Pulmonary artery endothelial cell (primary cell): ENCODE data around the gene GSTM1. TPM values are rescaled to one million over a fixed set of nuclear protein-coding genes. Genes with fewer than 3 reads are reported as not detected.
"Not testable (repeated sequence)": the region's sequence is repeated elsewhere in the genome, so short reads cannot be mapped to it uniquely, and the experiment has no call there.

Experiments used
- DNase-seq: peaks from one replicate; pipeline ENCODE4 v3.0.0-alpha.2; 2011; ENCODE audit warnings: low read depth, low spot score
- total RNA-seq: library from RNA; depleted of rRNA; stranded (reverse); fragments of >200 nt; gene quantifications from 2 replicates; pipeline ENCODE4 v1.2.3, GENCODE V29; 2014

The GSTM1 gene
- total RNA-seq, 1 donor from 2014 or later = not detected

DNA sequence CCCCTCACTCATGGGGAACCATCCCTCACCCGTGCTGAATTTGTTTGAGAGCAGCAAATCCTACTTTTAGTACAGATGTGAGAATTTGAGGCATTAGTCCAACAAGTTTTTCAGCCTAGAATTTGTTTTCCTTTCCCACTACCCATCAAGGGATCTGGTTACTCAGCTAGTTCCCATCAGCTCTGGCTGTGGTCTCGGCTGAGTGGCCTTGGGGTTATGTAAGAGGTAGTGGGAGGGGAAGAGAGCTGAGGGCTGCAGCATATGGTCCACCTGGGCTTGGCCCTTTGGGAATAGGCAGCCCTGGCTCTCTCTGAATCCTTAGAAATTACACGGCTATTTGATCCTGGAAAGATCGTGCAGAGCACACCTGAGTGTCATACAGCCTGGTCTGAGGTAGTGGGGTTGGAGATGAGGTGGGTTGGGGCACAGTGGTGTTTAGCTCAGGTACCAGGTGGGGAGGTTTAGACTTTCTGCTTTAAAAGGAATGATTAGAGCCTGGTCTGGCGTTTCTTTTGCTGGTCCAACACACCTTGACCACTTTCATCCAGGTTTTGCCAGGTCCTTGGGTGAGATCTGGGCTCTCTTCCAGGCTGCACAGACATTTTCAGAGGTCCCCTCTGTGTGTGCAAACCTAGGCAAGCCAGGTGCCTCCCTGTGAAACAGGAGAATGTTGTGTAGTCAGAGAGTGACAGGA, 27.5 kb upstream of the GSTM1 start:
- no peak for DNase-seq

DNA sequence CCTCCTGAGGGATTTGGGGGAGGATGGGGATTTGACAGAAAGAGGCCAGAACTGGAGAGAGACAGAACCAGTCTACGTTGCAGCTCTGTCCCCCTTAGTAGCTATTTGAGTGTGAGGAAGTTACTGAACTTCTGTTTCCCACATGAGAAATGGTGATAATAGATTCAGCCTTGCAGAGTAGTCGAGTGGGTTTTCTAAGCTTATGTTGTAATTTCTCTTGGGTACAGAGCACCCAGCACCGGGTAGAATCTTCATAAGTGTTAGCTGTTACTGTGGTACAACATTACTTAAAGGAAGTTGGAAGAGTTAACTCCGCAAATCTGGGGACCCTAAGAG, 27.0 kb upstream of the GSTM1 start:
- DNase-seq = not testable (repeated sequence)

DNA sequence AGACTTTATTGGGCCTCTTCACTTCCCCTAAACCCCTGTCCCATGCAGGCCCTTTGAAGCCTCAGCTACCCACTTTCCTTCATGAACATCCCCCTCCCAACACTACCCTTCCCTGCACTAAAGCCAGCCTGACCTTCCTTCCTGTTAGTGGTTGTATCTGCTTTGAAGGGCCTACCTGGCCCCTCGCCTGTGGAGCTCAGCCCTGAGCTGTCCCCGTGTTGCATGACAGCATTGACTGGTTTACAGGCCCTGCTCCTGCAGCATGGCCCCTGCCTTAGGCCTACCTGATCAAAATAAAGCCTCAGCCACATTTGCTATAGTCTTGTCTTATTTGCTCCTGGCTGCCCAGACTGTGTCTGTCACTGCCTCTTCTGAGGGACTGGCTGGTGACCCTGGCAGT, 26.2 kb upstream of the GSTM1 start:
- no peak for DNase-seq

DNA sequence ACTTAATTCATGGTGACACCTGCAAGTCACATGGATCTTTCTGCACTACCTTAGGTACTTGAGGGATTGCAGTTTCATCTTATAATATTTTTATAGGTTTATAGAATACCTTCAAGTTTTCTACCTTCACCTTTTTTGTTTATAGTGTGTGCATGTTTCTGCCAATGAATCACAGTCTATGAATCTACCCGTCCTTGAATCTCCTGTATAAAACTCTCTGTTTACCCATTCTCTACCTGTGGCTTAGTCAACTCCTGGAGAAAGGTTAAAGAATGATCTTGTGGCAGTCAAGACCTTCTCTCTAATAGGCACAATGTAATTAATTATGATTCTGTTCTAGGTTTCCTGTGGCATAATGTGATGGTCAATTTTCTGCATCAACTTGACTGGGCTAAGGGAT, 22.9 kb upstream of the GSTM1 start:
- DNase-seq = no peak

DNA sequence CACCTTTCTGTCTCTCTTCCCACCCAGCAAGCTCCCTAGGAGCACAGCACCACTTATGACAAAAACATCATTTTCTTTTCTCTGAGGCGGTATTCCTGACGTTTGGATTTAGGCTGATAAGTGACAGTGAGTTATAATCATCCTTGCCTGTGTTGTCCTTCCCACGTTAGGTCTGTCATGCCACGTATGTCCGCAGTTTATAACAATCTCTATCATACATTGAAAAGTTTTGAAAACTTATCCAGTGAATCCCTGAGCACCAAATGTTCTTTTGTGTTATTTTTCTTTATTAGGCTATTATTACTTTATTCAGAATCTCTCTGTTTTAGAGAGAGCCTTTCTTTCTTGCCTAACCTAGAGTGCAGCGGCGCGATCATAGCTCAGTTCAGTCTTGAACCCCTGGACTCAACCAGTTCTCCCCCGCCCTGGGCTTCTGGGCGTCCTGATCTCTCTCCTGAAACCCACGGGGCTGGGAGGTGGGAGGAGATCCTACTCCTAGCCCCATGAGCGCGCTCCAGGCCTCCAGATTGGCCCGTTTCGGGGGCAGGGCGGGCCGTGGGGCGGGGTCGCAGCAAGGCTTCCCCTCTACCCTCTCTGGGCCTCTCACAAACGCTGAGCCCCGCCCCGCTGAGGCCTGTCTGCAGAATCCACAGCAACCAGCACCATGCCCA, 20.0 kb upstream of the GSTM1 start, which contains the start of gene GSTM2:
Gene GSTM2 (plus strand): TSS at position 606 of the 671 bp plus-strand sequence. CDS start 59 bp downstream, at position 665.
- DNase-seq = no peak

DNA sequence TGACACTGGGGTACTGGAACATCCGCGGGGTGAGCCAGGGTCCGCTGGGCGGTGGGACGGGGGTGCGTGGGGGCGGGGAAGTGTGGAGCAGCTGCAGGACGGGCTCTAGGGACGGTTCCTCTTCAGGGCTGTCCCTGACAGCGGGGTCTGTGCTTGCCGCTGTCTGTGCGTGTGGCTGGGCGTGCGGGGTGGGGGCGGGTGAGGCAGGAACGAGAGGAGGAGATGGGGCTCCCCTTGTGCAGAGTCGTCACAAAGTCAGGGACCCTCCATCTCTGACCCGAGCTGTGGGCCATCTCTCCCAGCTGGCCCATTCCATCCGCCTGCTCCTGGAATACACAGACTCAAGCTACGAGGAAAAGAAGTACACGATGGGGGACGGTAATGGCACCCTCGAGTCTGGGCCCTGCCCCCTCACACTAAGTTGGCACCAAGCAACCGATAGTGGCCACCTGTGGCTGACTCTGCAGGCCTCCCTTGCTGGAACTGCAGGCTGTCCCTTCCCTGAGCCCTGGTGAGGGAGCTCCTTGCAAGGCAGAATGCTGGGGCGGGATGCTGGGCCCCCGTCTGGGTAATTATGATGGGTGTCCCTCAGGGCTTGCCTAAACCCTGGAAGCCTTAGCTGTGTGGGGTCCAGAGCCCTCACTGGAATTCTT, 19.4 kb upstream of the GSTM1 start:
- no peak for DNase-seq

DNA sequence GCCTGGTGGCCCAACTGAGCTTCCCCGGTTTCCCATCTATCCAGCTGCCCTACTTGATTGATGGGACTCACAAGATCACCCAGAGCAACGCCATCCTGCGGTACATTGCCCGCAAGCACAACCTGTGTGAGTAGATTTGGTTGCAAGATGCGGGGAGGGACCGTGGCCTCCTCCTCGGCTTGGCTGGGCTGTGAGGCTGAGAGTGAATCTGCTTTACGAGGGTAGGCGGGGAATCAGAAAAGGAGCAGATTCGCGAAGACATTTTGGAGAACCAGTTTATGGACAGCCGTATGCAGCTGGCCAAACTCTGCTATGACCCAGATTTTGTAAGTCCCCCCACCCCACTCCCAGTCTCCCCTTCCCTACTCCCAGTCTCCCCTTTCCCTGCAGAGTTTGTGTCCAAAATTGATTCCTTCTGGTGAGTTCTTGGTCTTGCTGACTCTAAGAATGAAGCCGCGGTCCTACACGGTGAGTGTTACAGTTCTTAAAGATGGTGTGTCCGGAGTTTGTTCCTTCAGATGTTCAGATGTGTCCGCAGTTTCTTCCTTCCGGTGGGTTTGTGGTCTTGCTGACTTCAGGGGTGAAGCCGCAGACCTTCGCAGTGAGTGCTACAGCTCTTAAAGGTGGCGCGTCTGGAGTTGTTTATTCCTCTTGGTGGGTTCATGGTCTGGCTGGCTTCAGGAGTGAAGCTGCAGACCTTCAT, 18.2 kb upstream of the GSTM1 start:
- no peak for DNase-seq

DNA sequence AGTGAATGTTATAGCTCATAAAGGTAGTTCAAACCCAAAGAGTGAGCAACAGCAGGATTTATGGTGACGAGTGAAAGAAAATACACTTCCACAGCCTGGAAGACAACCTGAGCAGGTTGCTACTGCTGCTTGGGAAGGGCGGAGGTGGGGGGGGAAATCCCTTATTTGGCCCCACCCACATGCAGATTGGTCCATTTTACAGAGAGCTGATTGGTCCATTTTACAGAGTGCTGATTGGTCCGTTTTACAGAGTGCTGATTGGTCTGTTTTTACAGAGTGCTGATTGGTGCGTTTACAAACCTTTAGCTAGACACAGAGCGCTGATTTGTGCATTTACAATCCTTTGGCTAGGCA, 17.7 kb upstream of the GSTM1 start:
- DNase-seq = not testable (repeated sequence)

DNA sequence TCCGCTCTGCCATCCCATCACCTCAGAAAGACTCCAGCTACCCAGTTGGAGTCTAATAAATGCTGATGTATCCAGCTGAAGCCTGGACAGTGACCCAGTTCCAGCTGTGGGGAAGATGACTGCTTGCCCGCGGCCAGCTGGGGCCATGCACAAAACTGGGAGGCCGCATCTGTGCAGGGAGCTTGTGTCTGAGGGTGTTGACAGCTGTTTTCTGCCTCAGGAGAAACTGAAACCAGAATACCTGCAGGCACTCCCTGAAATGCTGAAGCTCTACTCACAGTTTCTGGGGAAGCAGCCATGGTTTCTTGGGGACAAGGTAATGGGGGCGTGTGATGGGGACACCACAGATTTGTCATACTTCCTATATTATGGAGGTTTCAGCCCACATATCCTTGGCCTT, 16.6 kb upstream of the GSTM1 start:
- DNase-seq = no peak

DNA sequence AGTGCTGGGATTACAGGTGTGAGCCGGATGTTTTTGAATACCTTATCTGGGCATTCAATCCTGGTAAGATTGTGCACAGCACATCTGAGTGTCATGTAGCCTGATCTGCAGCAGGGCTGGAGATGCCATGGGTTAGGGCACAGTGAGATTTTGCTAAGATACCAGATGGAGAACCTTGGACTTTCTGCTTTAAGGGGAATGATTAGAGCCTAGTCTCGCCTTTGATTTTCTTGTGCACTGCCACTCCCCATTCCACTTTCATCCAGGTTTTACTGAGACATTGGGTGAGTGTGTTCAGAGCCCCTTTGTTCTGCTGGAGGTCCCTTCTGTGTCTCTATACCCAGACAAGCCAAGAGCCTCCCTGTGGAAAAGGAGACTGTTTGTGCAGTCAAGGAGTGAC, 13.8 kb upstream of the GSTM1 start:
- DNase-seq = not testable (repeated sequence)

DNA sequence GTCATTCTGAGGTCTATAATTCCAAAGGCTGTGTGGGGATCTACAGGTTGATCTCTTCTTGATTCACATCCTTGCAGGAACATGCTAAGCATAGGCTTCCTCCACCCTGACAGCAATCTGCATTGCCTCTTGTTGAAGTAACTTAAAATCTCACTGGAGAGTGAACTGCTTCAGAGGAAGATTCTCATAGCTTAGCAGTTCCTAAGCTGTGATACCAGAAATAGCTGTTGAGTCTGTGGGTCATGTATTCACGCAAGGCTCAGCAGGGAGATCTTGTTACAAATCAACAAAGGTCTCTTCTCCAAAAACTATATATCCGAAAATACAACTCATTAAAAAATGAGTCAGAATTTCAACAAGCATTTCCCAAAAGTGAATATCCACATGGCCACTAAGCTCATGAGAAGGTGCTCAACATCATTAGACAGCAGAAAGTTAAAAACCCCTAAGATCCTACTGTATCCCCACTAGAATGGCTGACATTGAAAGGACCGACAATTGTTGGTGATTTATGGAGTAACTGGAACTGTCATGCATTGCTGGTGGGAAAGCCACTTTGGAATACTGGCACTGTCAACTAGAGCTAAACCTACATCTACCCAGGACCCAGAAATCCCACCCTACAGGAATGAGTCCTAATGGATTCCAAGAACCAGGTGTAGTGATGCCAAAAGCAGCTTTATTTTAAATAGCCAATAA, 10.8 kb upstream of the GSTM1 start:
- not testable (repeated sequence) for DNase-seq

DNA sequence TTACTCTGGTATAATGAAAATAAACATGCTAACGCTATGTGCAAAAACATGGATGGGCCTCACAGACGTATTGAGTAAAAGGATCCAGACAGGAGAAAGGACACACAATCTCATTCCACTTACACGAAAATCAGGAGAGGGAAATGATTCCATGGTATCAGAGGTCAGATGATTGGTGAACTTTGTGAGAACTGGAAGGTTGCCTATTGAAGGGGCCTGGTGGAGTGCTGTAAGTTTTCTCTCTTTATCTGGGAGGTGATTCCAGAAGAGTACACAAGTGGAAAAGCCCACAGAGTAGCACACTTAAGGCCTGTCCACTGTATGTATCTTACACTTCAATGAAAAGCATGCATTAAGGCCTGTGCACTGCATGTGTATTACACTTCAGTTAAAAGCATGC, 10.2 kb upstream of the GSTM1 start:
- no peak for DNase-seq

DNA sequence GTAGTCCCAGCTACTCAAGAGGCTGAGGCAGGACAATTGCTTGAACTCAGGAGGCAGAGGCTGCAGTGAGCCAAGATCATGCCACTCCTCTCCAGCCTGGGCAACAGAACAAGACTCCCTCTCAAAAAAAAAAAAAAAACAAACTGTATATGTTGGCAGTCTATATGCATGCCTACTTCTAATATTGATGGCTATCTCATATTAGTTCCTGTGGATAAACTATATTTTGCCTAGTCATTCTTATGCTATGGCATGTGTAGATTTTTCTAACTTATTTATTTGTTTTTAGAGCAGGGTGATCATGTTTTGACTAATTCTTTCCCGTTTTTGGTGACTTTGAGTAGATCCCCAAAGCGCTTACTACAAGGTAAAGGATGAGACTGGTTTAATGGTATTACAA, 9.0 kb upstream of the GSTM1 start:
- DNase-seq = not testable (repeated sequence)

DNA sequence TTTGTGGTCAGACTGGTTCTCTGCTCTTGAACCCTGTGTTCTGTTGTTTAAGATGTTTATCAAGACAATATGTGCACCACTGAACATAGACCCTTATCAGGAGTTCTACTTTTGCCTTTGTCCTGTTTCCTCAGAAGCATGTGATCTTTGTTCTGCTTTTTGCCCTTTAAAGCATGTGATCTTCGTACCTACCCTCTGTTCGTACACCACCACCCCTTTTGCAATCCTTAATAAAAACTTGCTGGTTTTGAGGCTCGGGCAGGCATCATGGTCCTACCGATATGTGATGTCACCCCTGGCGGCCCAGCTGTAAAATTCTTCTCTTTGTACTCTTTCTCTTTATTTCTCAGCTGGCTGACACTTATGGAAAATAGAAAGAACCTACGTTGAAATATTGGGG, 2.8 kb upstream of the GSTM1 start:
- DNase-seq = not testable (repeated sequence)

DNA sequence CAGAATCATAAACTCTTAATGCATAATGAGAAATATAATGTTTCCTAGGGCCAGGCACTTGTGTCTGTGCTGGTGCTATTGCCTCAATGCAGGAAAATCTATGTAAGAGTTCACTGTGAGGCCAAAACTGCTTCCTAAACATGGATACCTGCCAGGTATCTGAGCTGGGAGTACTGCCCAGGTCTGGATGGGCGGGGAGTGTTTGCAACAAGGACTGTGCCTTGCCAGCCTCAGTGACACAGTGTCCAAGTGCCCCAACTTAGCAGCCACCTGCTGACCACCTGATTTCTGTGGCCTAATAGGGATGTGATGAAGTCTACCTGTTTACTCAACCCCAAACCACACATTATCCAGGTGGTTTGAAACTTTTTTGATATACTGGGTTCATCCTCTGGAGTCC, 2.2 kb upstream of the GSTM1 start:
- DNase-seq = not testable (repeated sequence)

DNA sequence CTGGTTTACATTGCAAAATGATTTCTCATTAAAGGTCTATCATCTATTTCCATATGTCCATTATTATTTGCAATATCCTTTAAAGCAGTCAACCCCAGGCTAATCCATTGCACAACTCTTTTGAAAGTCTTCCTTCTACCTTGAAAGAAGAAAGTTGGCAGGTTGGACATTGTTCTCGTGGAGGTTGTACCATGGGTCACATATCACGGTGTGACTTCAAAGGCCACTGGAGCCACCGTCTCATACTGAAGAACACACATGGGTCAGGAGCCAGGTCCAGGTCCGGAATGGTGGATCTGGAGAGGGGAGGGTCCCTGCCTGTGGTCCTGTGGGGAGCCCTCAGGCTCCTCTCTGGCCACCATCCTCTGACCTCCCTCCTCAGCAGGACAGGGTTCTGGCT, 1.7 kb upstream of the GSTM1 start:
- not testable (repeated sequence) for DNase-seq

DNA sequence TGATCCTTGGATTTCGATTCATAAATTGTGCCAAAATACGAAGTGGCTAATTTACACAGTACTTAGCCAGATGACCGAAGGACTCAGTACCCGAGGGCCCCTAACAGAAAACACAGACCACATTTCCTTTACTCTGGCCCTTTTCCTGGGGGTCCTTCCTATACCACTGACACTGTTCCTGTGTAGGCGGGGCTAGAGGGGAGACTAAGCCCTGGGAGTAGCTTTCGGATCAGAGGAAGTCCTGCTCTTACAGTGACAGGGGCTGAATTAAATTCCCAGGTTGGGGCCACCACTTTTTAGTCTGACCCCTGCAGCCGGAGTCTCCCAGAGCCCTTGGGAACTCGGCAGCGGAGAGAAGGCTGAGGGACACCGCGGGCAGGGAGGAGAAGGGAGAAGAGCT, 508 bp upstream of the GSTM1 start:
- not testable (repeated sequence) for DNase-seq

DNA sequence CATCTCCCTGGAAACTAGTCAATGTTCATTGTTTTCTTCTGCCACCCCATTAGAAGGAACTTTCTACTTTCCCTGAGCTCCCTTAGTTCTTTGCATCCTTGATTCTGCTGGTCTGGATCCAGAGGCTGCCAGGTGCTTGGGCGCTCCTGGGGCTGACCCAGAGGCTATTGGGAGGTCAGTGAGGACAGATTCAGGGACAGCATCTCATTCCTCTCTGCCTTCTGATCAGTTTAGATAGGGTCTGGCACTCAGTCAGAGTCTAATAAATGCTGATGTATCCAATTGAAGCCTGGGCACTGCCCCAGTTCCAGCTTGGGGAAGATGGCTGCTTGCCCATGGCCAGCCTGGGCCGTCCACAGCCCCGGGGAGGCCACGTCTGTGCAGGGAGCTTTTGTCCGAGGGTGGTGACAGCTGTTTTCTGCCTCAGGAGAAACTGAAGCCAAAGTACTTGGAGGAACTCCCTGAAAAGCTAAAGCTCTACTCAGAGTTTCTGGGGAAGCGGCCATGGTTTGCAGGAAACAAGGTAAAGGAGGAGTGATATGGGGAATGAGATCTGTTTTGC, 2.3 kb downstream of the GSTM1 start:
- DNase-seq = no peak

DNA sequence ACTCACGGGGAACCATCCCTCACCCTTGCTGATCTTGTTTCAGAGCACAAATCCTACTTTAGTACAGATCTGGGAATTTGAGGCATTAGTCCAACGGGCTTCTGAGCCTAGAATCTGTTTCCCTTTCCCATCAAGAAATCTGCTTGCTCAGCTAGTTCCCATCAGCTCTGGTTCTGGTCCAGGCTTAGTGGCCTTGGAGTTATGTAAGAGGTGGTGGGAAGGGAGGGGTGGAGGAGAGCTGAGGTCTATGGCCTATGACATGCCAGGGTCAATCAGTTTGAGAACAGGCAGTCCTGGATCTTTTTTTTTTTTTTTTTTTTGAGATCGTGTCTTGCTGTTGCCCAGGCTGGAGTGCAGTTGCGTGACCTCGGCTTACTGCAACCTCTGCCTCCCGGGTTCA, 4.1 kb downstream of the GSTM1 start:
- no peak for DNase-seq

DNA sequence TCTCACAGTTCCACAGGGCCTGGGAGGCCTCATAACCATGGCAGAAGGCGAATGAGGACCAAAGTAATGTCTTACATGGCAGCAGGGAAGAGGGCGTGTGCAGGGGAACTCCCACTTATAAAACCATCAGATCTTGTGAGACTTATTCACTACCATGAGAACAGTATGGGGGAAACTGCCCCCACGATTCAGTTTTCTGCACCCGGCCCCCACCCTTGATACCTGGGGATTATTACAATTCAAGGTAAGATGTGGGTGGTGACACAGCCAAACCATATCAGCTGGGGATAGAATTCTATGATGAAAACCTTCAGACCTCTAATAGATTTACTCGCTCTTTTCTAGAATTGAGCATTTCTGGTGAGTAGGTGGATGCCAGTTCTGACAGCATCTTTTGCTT, 6.8 kb downstream of the GSTM1 start:
- not testable (repeated sequence) for DNase-seq

DNA sequence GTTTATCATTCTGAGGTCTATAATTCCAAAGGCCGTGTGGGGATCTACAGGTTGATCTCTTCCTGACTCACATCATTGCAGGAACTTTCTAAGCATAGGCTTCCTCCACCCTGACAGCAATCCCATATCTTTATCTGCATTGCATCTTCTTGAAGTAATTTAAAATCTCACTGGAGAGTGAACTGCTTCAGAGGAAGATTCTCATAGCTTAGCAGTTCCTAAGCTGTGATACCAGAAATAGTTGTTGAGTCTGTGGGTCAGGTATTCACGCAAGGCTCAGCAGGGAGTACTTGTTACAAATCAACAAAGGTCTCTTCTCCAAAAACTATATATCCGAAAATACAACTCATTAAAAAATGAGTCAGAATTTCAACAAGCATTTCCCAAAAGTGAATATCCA, 7.5 kb downstream of the GSTM1 start:
- not testable (repeated sequence) for DNase-seq
